Small intestine (tissue), 7 donors: ENCODE data around the gene ADO. TPM values are rescaled to one million over a fixed set of nuclear protein-coding genes. Genes with fewer than 3 reads are reported as not detected.

Source experiments
- DNase-seq, 2 donors: peaks; one replicate each; pipeline versions ENCODE4 v3.0.0 to v3.0.0-alpha.2; 2013
- FAIRE-seq: peaks from 2 replicates; lab custom pipeline; 2012; peaks lifted over from hg19 to GRCh38; lab: Jason Lieb, UNC
- H3K27ac ChIP-seq, 3 donors: one replicate each; pipeline ENCODE4 v1.5.1; 2013; ENCODE audit warnings: low read length in 2 of 3, mild to moderate bottlenecking in 2 of 3, control low read depth in 1 of 3, inconsistent platforms in 1 of 3, low read depth in 1 of 3, moderate library complexity in 1 of 3
- H3K27me3 ChIP-seq, 3 donors: one replicate each; pipeline ENCODE4 v1.6.1; 2013; ENCODE audit warnings: low read length in 3 of 3, inconsistent platforms in 1 of 3; ENCODE audit not compliant: control insufficient read depth in 3 of 3, insufficient read depth in 3 of 3
- H3K36me3 ChIP-seq, 3 donors: one replicate each; pipeline ENCODE4 v1.6.1; 2013; ENCODE audit warnings: low read length in 3 of 3, inconsistent platforms in 1 of 3, low read depth in 1 of 3, mild to moderate bottlenecking in 1 of 3, moderate library complexity in 1 of 3; ENCODE audit not compliant: control insufficient read depth in 3 of 3, insufficient read depth in 2 of 3
- H3K4me1 ChIP-seq, 3 donors: one replicate each; pipeline ENCODE4 v1.6.1; 2013; ENCODE audit warnings: low read length in 2 of 3, inconsistent platforms in 1 of 3, low read depth in 1 of 3, mild to moderate bottlenecking in 1 of 3, moderate library complexity in 1 of 3; ENCODE audit not compliant: control insufficient read depth in 3 of 3, insufficient read depth in 2 of 3
- H3K4me3 ChIP-seq, 3 donors: one replicate each; pipeline ENCODE4 v1.5.1; 2013; ENCODE audit warnings: low read length in 3 of 3, control low read depth in 1 of 3, inconsistent platforms in 1 of 3, low read depth in 1 of 3, mild to moderate bottlenecking in 1 of 3, moderate library complexity in 1 of 3
- H3K9me3 ChIP-seq, 2 donors: one replicate each; pipeline ENCODE4 v1.6.1; 2013; ENCODE audit warnings: low read depth in 1 of 2, low read length in 1 of 2; ENCODE audit not compliant: control insufficient read depth in 2 of 2, insufficient read depth in 1 of 2
- WGBS, 3 donors: extraction: QIAGEN DNeasy Blood & Tissue Kit; methylation state at CpG; one replicate each; pipeline ENCODE4 v1.1.7; 2013; 5-methylcytosine and 5-hydroxymethylcytosine counted together
- polyA plus RNA-seq, 4 donors: library from polyadenylated mRNA; stranded (reverse) in 3 of 4; unstranded in 1 of 4; fragments of 200-250 nt in 3 of 4; fragments of 120-200 nt in 1 of 4; gene quantifications; one replicate each; pipeline versions ENCODE4 v1.2.1 to v1.2.3, GENCODE V29; 2013
- donor health status: healthy with polysubstance abuse.
- donor health status: control.
- donor health status: control.
- donor health status: Bipolar disorder and iron deficiency.
- donor health status: healthy.

ADO gene
- polyA plus RNA-seq, 4 donors: 7.4 to 19.8 (median 8.8) TPM

DNA sequence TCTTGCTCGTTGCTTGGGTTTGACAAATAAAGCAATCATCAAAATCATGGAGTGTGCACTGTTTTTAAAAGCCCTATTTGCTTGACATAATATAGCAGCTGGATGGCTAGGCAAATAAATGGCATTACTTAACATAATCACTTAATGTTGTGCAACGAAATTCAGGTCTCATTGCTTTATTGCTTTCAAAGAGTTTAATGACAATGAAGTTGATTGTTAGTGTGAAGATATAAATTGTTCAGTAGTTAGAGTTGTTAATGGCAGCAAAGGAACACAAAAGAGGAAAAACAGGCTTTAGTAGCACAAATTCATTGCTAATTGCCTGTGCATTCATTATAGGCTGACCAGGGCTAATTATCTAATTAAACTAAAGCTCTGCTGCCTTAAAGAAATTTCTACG is 7.6 kb upstream of the ADO start:
- H3K9me3 ChIP-seq: no peaks in the 10 kb centered on the region
- H3K27ac ChIP-seq: no peak overlapping the region
- H3K27me3 ChIP-seq: peaks cover 0 to 3% (median 0%) of the 10 kb centered on the region in 3 donors
- DNase-seq (no peak), FAIRE-seq (no peak)
- H3K4me3 ChIP-seq: no peak overlapping the region
- 26 to 55% (median 40%) methylated on average over 3 of the region's 3 CpGs for WGBS, 3 donors
- no peaks in the 10 kb centered on the region for H3K4me1 ChIP-seq
- peaks cover 0 to 1% (median 0%) of the 10 kb centered on the region in 3 donors for H3K36me3 ChIP-seq

DNA sequence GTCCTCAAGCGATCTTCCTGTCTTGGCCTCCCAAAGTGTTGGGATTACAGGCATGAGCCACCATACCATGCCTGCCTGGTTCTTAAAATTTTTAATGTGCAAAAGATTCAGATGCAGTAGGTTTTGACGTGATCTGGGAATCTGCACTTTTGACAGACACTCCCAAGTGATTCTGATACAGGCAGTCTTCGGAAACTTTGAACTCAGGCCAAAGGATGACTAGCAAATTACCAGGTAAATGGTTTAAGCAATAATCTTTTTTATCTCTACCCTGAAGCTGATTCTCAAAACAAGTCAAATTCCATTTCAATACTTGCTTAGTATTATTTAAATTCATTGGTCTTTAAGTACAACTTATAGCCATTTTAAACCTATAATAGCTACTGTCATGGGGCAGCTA is 2.6 kb upstream of the ADO start:
- WGBS, 3 donors: 48 to 80% (median 66%) methylated on average over 3 of the region's 3 CpGs
- Histone ChIP-seq H3K4me3 (no peak overlapping the region), H3K36me3 (peaks cover 0 to 2% (median 1%) of the 10 kb centered on the region in 3 donors), H3K9me3 (no peaks in the 10 kb centered on the region), H3K27me3 (no peaks in the 10 kb centered on the region), H3K27ac (no peak overlapping the region), H3K4me1 (peaks cover 0 to 4% (median 0%) of the 10 kb centered on the region in 3 donors)
- DNase-seq: peak in 1 of 2 donors; percentile 37
- no peak for FAIRE-seq

DNA sequence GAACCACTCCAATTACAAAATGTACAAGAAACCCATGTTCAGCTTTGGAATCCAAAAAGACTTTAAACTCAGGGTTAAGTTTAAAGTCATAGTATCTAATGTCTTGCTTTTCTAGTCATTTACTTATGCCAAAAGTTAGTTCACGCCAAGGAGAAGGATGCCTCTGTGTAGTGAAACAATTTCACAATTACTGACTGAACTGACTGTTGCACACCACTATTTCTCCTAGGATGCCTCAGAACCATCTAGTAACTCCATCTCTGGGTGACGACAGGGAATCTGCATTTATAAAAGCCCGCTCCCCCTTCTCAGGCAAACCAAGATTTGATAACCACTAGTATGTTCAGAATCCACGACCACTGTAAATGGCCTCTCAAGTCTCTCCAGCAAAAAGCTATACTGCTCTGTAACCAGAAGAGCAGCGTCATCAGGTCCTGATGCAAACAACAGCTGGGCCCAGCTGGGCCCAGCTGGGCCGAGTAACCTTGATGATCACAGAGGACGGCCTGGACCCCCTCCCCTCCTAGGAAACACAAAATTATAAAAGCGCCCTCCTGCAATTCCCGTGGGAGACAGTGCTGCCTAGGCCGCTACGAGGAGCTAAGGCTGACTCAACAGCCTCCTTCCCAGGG is 680 bp upstream of the ADO start:
- Histone ChIP-seq H3K27me3 (no peaks in the 10 kb centered on the region), H3K36me3 (peaks cover 0 to 2% (median 0%) of the 10 kb centered on the region in 3 donors), H3K27ac (peak overlapping the region; percentile 90 to 98 (median 92)), H3K4me1 (peaks cover 0 to 4% (median 0%) of the 10 kb centered on the region in 3 donors), H3K9me3 (no peaks in the 10 kb centered on the region), H3K4me3 (peak overlapping the region; percentile 61 to 99 (median 79))
- FAIRE-seq (no peak), DNase-seq (no peak)
- WGBS, 3 donors: 33 to 59% (median 45%) methylated on average over 9 to 11 of the region's 11 CpGs

DNA sequence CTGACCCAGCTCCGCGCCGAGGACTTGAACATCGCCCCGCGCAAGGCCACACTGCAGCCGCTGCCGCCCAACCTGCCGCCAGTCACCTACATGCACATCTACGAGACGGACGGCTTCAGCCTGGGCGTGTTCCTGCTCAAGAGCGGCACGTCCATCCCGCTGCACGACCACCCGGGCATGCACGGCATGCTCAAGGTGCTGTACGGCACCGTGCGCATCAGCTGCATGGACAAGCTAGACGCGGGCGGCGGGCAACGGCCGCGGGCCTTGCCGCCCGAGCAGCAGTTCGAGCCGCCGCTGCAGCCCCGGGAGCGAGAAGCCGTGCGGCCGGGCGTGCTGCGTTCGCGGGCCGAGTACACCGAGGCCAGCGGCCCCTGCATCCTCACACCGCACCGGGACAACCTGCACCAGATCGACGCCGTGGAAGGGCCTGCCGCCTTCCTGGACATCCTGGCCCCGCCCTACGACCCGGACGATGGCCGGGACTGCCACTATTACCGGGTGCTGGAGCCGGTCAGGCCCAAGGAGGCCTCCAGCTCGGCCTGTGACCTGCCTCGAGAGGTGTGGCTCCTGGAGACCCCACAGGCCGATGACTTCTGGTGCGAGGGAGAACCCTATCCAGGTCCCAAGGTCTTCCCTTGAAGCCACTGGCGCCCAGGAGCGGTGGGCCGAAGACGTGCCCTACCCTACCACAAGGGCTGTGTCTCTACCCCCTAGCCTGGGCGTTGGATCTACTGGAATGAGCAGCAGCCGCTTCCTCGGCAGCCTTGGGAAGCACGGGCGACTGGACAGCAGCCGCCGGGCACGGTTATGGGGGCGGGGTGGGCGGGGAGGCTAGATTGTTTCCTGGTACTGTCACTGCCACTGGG is 945 bp downstream of the ADO start:
- FAIRE-seq: no peak
- H3K9me3 ChIP-seq: no peaks in the 10 kb centered on the region
- peaks cover 0 to 2% (median 0%) of the 10 kb centered on the region in 3 donors for H3K36me3 ChIP-seq
- peak overlapping the region; percentile 90 to 98 (median 92) for H3K27ac ChIP-seq
- 1 to 3% (median 2%) methylated on average over 65 to 77 of the region's 77 CpGs for WGBS, 3 donors
- DNase-seq: peak; percentile 48 to 57
- H3K27me3 ChIP-seq: no peaks in the 10 kb centered on the region
- H3K4me3 ChIP-seq: peak overlapping the region; percentile 61 to 99 (median 79)
- H3K4me1 ChIP-seq: peaks cover 0 to 4% (median 0%) of the 10 kb centered on the region in 3 donors

DNA sequence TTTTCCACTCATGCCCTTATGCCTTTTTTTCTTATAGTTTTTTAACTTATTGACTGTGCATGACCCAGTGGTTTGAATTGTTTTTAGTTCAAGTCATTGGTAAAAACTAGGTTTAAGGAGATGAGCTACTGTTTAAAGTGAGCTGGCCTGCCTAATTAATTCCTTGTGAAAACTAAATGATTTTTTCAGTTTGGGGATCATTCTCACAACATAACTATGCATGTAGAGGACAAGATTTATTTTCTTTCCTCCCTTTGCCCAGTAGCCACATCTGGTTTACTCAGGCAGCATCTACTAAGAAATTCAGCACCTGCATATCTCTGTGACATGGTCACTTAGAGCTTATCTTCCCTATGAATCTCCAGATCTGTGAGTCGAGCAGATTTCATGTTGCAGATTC is 1.7 kb downstream of the ADO start:
- Histone ChIP-seq H3K27ac (no peak overlapping the region), H3K9me3 (no peaks in the 10 kb centered on the region), H3K4me1 (peaks cover 0 to 4% (median 0%) of the 10 kb centered on the region in 3 donors), H3K36me3 (peaks cover 0 to 2% (median 0%) of the 10 kb centered on the region in 3 donors), H3K4me3 (peak overlapping the region in 2 of 3 donors; percentile 61 to 79), H3K27me3 (no peaks in the 10 kb centered on the region)
- no peak for FAIRE-seq
- no peak for DNase-seq
- WGBS, 3 donors: 3 to 15% (median 6%) methylated on average over 1 of the region's 1 CpG

DNA sequence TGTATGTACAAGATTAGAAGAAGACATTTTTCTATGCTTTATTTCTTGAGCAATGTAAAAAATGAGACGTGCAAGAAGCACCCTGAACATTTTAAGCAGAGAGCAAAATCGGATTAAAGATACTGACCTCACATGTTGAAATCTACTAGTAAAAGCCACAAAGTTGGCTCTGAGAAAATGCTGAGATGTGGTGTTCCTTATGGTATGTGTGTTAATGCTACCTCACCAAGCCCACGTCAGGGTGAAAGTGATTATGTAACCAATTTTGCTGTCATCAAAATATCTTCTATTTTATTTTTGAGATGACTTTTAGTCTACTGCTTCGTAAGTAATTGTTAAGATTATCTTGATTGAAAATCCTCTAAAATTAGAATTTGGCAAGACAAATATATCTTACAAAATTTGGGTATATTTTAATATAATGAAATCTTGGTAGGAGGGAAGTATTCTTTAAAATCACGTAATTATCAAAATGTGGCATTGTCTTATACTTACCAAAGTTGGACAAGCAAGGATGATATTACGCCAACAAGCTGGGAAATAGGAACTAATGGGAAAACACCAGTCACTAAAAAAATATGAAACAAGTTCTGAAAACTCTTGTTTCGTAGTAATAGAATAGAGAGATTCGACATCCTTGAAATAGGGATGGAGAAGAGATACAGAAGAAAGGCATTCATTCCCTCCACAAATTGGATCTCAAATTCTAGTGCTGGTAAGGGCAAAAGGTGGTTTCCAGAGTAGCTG is 5.8 kb downstream of the ADO start:
- H3K27me3 ChIP-seq: peaks cover 0 to 29% (median 8%) of the 10 kb centered on the region in 3 donors
- H3K4me1 ChIP-seq: peaks cover 0 to 7% (median 2%) of the 10 kb centered on the region in 3 donors
- H3K4me3 ChIP-seq: no peak overlapping the region
- peaks cover 0 to 5% (median 0%) of the 10 kb centered on the region in 3 donors for H3K36me3 ChIP-seq
- FAIRE-seq: no peak
- no peaks in the 10 kb centered on the region for H3K9me3 ChIP-seq
- no peak for DNase-seq
- WGBS, 3 donors: 90 to 95% (median 90%) methylated on average over 8 of the region's 8 CpGs
- H3K27ac ChIP-seq: no peak overlapping the region

DNA sequence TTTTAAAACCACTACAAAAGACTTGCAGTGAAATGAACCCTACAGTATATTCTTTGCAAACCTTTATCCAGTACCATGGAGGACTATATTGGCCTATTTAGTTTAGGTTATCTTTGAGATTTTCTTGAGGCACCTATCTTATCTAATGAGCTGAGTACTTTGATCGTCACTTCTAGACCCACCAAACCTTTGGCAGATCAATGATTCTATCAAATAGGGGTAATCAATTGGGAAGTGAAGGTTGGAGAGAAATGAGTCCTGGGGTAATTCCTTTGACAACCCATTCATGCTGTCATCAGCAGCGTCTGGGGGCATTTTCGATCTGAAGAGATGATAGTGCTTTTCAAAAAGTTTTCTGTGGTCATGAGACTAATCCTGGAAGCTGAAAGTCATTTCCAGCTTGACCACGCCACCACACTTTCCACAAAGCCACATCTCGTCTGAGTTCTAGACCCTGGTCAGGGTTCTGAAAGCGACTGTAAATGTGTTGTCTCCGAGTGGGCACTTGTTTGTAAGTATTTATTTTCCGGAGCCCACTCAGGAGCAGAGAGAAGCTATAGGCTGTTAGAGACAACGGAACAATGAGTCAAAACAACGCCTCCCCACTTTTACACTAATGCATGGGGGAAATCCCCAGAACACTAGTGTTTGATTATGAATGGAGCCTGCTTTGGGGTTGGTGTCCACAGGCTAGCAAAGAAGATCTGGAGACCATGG is 6.8 kb downstream of the ADO start:
- Histone ChIP-seq H3K9me3 (no peaks in the 10 kb centered on the region), H3K4me1 (peaks cover 4 to 14% (median 6%) of the 10 kb centered on the region in 3 donors), H3K4me3 (no peak overlapping the region), H3K27ac (no peak overlapping the region), H3K36me3 (peaks cover 0 to 3% (median 0%) of the 10 kb centered on the region in 3 donors), H3K27me3 (peaks cover 0 to 38% (median 8%) of the 10 kb centered on the region in 3 donors)
- DNase-seq: no peak
- 62 to 78% (median 67%) methylated on average over 10 of the region's 10 CpGs for WGBS, 3 donors
- FAIRE-seq: no peak
